ENCODE data around the gene TWF2.

DNA sequence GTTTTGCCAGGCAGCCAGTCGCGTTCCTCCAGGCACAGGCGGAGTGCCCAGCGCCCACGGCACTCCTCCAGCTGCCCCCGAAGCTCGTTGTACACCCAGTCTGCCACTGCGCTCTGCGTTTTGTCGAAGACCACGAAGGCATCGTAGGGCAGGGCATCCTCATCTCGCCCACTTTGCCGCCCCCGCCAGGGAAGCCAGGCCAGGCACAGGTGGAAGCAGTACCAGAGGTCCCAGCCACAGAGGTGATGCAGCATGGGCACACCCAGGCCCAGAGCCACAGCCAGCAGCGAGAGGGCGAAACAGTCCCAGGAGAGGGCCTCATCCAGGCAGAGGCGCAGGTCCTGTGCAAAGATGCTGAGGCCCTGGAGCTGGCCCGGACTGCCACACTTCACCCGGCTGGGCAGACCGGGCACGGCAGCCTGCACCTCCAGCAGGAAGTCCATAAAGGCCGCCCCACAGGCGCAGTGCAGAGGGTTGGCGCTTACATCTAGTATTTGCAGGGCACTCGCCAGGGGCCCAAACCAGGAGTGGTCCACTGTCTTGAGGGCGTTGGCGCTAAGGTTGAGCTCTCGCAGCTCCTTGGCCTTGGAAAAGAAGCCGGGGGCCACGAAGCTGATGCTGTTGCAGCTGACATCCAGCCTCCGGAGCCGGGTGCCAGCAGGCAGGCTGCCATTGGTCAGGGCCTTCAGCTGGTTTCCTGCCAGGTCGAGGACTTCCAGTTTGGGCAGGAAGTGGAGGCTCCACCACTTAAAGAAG, 17.2 kb downstream of the TWF2 start:
- TF ChIP-seq, protein P1, sequence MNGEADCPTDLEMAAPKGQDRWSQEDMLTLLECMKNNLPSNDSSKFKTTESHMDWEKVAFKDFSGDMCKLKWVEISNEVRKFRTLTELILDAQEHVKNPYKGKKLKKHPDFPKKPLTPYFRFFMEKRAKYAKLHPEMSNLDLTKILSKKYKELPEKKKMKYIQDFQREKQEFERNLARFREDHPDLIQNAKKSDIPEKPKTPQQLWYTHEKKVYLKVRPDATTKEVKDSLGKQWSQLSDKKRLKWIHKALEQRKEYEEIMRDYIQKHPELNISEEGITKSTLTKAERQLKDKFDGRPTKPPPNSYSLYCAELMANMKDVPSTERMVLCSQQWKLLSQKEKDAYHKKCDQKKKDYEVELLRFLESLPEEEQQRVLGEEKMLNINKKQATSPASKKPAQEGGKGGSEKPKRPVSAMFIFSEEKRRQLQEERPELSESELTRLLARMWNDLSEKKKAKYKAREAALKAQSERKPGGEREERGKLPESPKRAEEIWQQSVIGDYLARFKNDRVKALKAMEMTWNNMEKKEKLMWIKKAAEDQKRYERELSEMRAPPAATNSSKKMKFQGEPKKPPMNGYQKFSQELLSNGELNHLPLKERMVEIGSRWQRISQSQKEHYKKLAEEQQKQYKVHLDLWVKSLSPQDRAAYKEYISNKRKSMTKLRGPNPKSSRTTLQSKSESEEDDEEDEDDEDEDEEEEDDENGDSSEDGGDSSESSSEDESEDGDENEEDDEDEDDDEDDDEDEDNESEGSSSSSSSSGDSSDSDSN (CRISPR knock-in tag; IDR thresholded peaks at IDR 0.05), result no peak
- TF ChIP-seq, protein P2, sequence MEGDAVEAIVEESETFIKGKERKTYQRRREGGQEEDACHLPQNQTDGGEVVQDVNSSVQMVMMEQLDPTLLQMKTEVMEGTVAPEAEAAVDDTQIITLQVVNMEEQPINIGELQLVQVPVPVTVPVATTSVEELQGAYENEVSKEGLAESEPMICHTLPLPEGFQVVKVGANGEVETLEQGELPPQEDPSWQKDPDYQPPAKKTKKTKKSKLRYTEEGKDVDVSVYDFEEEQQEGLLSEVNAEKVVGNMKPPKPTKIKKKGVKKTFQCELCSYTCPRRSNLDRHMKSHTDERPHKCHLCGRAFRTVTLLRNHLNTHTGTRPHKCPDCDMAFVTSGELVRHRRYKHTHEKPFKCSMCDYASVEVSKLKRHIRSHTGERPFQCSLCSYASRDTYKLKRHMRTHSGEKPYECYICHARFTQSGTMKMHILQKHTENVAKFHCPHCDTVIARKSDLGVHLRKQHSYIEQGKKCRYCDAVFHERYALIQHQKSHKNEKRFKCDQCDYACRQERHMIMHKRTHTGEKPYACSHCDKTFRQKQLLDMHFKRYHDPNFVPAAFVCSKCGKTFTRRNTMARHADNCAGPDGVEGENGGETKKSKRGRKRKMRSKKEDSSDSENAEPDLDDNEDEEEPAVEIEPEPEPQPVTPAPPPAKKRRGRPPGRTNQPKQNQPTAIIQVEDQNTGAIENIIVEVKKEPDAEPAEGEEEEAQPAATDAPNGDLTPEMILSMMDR (CRISPR knock-in tag; IDR thresholded peaks at IDR 0.05), result no peak
- TF ChIP-seq, protein P3, sequence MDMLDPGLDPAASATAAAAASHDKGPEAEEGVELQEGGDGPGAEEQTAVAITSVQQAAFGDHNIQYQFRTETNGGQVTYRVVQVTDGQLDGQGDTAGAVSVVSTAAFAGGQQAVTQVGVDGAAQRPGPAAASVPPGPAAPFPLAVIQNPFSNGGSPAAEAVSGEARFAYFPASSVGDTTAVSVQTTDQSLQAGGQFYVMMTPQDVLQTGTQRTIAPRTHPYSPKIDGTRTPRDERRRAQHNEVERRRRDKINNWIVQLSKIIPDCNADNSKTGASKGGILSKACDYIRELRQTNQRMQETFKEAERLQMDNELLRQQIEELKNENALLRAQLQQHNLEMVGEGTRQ (IDR thresholded peaks at IDR 0.05; ENCODE audit: low read depth, low read length), result no peak
- TF ChIP-seq, protein P3 (CRISPR knock-in tag; IDR thresholded peaks at IDR 0.05; ENCODE audit: borderline replicate concordance), result no peak
- TF ChIP-seq ZBTB1 (CRISPR knock-in tag; IDR thresholded peaks at IDR 0.05; ENCODE audit: borderline replicate concordance) (no peak), SP4 (CRISPR knock-in tag; IDR thresholded peaks at IDR 0.05) (no peak)
